Vagina (tissue), 2 donors: ENCODE results near the gene C5orf15. TPM values are rescaled to one million over a fixed set of nuclear protein-coding genes. Genes with fewer than 3 reads are reported as not detected.

Experiments
- DNase-seq, 2 donors: peaks; one replicate each; pipeline ENCODE4 v3.0.0-alpha.2; 2017; ENCODE audit errors: extremely low spot score in 2 of 2
- H3K27ac ChIP-seq: fragments of 200-600 bp; sonication (generic); one replicate; pipeline ENCODE4 v1.5.1; 2019
- H3K27me3 ChIP-seq: fragments of 200-600 bp; sonication (generic); one replicate; pipeline ENCODE4 v1.5.1; 2019
- H3K36me3 ChIP-seq, 2 donors: fragments of 200-600 bp; sonication (generic); one replicate each; pipeline ENCODE4 v1.5.1; 2017 to 2019
- H3K4me1 ChIP-seq: fragments of 200-600 bp; sonication (generic); one replicate; pipeline ENCODE4 v1.5.1; 2019
- H3K4me3 ChIP-seq, 2 donors: fragments of 200-600 bp; sonication (generic); 1 replicate in 1 of 2; 2 replicates in 1 of 2; pipeline ENCODE4 v1.5.1; 2016 to 2019
- H3K9me3 ChIP-seq: fragments of 200-600 bp; sonication (generic); one replicate; pipeline ENCODE4 v1.5.1; 2019
- CTCF ChIP-seq, 3 experiments: fragments of 450-650 bp in 2 of 3; fragments of 200-600 bp in 1 of 3; sonication (generic) in 1 of 3; IDR thresholded peaks; one replicate each; pipeline ENCODE4 v1.5.1; 2017 to 2019; ENCODE audit warnings: antibody characterized with exemption in 3 of 3, mild to moderate bottlenecking in 2 of 3, moderate library complexity in 2 of 3
- POLR2A ChIP-seq, 2 donors: fragments of 450-650 bp; IDR thresholded peaks; one replicate each; pipeline ENCODE4 v1.6.1; 2017; ENCODE audit warnings: antibody characterized with exemption in 2 of 2, mild to moderate bottlenecking in 2 of 2, moderate library complexity in 2 of 2
- POLR2AphosphoS5 ChIP-seq, 2 donors: sonication (generic); formaldehyde crosslinking; IDR thresholded peaks; one replicate each; pipeline ENCODE4 v1.9.0; 2017; ENCODE audit warnings: antibody characterized with exemption in 2 of 2, mild to moderate bottlenecking in 2 of 2, low read depth in 1 of 2; ENCODE audit not compliant: insufficient read depth in 1 of 2
- intact Hi-C: fragments of 100-400 bp; cut with DNase I; formaldehyde crosslinking; loops from one replicate; pipeline ENCODE4 v1.15.1; 2023
- total RNA-seq: library from RNA; depleted of rRNA; stranded (reverse); fragments of >200 nt; gene quantifications from one replicate; pipeline ENCODE4 v1.2.3, GENCODE V29; 2016

The C5orf15 gene
- total RNA-seq, 1 donor from 2014 or later, result 35.8 TPM

- no peaks in the 10 kb centered on the region for H3K36me3 ChIP-seq
- H3K4me1 ChIP-seq, result no peaks in the 10 kb centered on the region
- no peaks in the 10 kb centered on the region for H3K27me3 ChIP-seq
- DNase-seq, result no peak
- H3K27ac ChIP-seq, result no peak overlapping the region
- no peak overlapping the region for H3K4me3 ChIP-seq
- H3K9me3 ChIP-seq, result no peaks in the 10 kb centered on the region
- intact Hi-C loops, result no loop called here
- TF ChIP-seq POLR2A (IDR thresholded peaks at IDR 0.05) (no peak), CTCF (IDR thresholded peaks at IDR 0.05) (no peak), POLR2AphosphoS5 (IDR thresholded peaks at IDR 0.05; ENCODE audit: insufficient read depth in 1 of 2, low read depth in 1 of 2) (no peak)
Observed at GRCh38 chr5:133912951-133913350, 55.5 kb downstream of the C5orf15 start.

GRCh38 chr5:133910571-133910970, 57.9 kb downstream of the C5orf15 start:
- H3K4me3 ChIP-seq, result no peak overlapping the region
- no peak overlapping the region for H3K27ac ChIP-seq
- no peak for DNase-seq
- no peaks in the 10 kb centered on the region for H3K36me3 ChIP-seq
- intact Hi-C loops, result no loop called here
- no peaks in the 10 kb centered on the region for H3K27me3 ChIP-seq
- no peaks in the 10 kb centered on the region for H3K4me1 ChIP-seq
- no peaks in the 10 kb centered on the region for H3K9me3 ChIP-seq
- no peak for TF ChIP-seq POLR2AphosphoS5 (IDR thresholded peaks at IDR 0.05; ENCODE audit: insufficient read depth in 1 of 2, low read depth in 1 of 2)
- no peak for TF ChIP-seq CTCF (IDR thresholded peaks at IDR 0.05)
- no peak for TF ChIP-seq POLR2A (IDR thresholded peaks at IDR 0.05)

GRCh38 chr5:133909603-133910002, 58.8 kb downstream of the C5orf15 start:
- no peaks in the 10 kb centered on the region for H3K4me1 ChIP-seq
- TF ChIP-seq POLR2A (IDR thresholded peaks at IDR 0.05) (no peak), CTCF (IDR thresholded peaks at IDR 0.05) (no peak), POLR2AphosphoS5 (IDR thresholded peaks at IDR 0.05; ENCODE audit: insufficient read depth in 1 of 2, low read depth in 1 of 2) (no peak)
- no peak overlapping the region for H3K4me3 ChIP-seq
- no peak overlapping the region for H3K27ac ChIP-seq
- DNase-seq, result no peak
- no peaks in the 10 kb centered on the region for H3K36me3 ChIP-seq
- intact Hi-C loops, result no loop called here
- H3K27me3 ChIP-seq, result no peaks in the 10 kb centered on the region
- no peaks in the 10 kb centered on the region for H3K9me3 ChIP-seq

- intact Hi-C loops, result no loop called here
- Histone ChIP-seq H3K27me3 (no peaks in the 10 kb centered on the region), H3K27ac (no peak overlapping the region), H3K36me3 (no peaks in the 10 kb centered on the region), H3K9me3 (no peaks in the 10 kb centered on the region), H3K4me3 (no peak overlapping the region), H3K4me1 (no peaks in the 10 kb centered on the region)
- DNase-seq, result no peak
- no peak for TF ChIP-seq CTCF (IDR thresholded peaks at IDR 0.05)
- TF ChIP-seq POLR2A (IDR thresholded peaks at IDR 0.05), result no peak
Observed at GRCh38 chr5:133907075-133907474, 61.4 kb downstream of the C5orf15 start.

- Histone ChIP-seq H3K4me1 (no peaks in the 10 kb centered on the region), H3K27me3 (no peaks in the 10 kb centered on the region), H3K27ac (no peak overlapping the region), H3K4me3 (no peak overlapping the region), H3K9me3 (no peaks in the 10 kb centered on the region), H3K36me3 (no peaks in the 10 kb centered on the region)
- no peak for TF ChIP-seq POLR2A (IDR thresholded peaks at IDR 0.05)
- no peak for TF ChIP-seq POLR2AphosphoS5 (IDR thresholded peaks at IDR 0.05; ENCODE audit: insufficient read depth in 1 of 2, low read depth in 1 of 2)
- TF ChIP-seq CTCF (IDR thresholded peaks at IDR 0.05), result no peak
- intact Hi-C loops, result no loop called here
- DNase-seq, result no peak
Observed at GRCh38 chr5:133906303-133906702, 62.1 kb downstream of the C5orf15 start.

Other genes with a start within 250 kb of the C5orf15 start
- gene VDAC1, start 36.4 kb upstream of the C5orf15 start, total RNA-seq, result 95.3 TPM
- gene TCF7, start 146.1 kb upstream of the C5orf15 start, total RNA-seq, result 1.7 TPM
- gene SKP1, start 208.3 kb upstream of the C5orf15 start, total RNA-seq, result 147 TPM